Uterus (tissue), 2 donors: Measurements from ENCODE around the gene FYCO1.

Experiments
- CTCF ChIP-seq, 4 experiments: fragments of 200-600 bp in 2 of 4; fragments of 450-650 bp in 2 of 4; sonication (generic) in 2 of 4; IDR thresholded peaks; one replicate each; pipeline ENCODE4 v1.5.1; 2016 to 2019; ENCODE audit warnings: antibody characterized with exemption in 4 of 4, mild to moderate bottlenecking in 2 of 4, moderate library complexity in 1 of 4
- POLR2A ChIP-seq, 2 donors: fragments of 450-650 bp; IDR thresholded peaks; one replicate each; pipeline ENCODE4 v1.6.1; 2016; ENCODE audit warnings: antibody characterized with exemption in 2 of 2, mild to moderate bottlenecking in 1 of 2, moderate library complexity in 1 of 2

- TF ChIP-seq POLR2A (IDR thresholded peaks at IDR 0.05) (no peak), CTCF (IDR thresholded peaks at IDR 0.05) (no peak)
Observed at GRCh38 chr3:46012246-46012645, 16.6 kb upstream of the FYCO1 start.
